GOT3 (cell line): ENCODE data around the gene FAM50A.

Experiments
- DNase-seq: peaks from one replicate; lab custom pipeline; 2025; ENCODE audit warnings: mixed read lengths; lab: John Stamatoyannopoulos, UW

FAM50A gene

DNA sequence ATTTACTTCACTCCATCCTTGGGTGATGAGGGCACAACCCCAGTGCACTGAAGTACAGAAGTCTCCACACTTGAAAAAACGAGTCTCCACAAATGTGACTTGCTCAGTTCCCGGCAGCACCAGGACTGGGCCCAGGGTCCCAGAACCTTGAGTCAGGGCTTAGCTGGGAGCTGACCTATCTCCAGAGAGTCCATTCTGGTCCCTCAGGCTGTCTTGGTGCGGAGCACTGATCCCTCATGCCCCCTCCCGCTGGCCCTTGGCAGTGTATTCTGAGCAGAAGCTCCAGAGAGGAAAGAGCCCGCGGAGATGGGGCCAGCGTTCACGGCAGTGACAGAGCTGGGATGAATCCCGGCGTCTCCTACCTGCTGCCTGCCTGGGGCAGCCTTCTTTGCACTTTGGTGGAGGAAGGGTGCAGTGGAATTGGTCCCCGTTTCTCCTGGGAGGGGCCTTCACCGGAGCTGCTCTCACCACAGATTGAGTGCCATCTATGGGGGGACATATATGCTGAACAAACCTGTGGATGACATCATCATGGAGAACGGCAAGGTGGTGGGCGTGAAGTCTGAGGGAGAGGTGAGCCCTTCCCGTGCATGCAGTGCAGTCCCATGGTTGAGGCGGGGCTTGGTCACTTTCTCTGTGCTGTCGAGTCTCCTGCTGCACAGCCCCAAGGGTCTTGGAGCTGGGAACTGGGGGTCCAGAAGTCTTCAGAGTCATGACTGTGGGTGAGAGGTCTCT, 3.2 kb upstream of the FAM50A start:
- DNase-seq, result no peak

DNA sequence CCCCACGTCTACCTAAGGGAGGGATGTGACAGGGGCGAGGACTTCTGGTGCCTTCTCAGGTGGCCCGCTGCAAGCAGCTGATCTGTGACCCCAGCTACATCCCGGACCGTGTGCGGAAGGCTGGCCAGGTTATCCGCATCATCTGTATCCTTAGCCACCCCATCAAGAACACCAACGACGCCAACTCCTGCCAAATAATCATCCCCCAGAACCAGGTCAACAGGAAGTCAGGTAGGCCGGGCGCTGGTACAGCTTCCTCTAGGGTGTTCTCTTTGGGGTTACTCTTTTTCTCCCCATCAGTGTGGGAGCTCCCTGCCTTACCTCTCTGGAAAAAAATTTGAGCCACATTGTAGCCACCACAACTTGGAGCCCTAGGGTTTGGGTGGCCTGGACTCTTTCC, 2.4 kb upstream of the FAM50A start:
- DNase-seq, result no peak

DNA sequence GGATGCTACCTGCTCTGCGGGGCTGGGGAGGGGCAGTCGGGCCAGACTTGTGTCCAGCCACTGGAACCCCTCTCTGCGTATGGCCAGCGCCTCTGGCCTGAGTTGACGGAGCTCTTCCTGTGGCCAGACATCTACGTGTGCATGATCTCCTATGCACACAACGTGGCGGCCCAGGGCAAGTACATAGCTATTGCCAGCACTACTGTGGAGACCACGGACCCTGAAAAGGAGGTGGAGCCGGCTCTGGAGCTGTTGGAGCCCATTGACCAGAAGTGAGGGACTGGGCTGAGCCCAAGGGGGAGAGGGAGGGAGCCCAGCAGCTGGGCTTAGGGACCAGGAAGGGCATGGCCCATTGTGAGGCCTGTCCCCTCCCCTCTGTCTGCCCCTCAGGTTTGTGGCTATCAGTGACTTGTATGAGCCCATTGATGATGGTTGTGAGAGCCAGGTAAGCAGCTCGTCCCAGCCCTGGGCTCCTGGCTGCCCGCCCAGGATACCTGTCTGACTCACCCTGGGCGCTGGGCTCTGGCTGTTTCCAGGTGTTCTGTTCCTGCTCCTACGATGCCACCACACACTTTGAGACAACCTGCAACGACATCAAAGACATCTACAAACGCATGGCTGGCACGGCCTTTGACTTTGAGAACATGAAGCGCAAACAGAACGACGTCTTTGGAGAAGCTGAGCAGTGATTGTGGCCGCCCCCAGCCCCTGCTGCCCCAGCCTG, 1.8 kb upstream of the FAM50A start:
- no peak for DNase-seq

DNA sequence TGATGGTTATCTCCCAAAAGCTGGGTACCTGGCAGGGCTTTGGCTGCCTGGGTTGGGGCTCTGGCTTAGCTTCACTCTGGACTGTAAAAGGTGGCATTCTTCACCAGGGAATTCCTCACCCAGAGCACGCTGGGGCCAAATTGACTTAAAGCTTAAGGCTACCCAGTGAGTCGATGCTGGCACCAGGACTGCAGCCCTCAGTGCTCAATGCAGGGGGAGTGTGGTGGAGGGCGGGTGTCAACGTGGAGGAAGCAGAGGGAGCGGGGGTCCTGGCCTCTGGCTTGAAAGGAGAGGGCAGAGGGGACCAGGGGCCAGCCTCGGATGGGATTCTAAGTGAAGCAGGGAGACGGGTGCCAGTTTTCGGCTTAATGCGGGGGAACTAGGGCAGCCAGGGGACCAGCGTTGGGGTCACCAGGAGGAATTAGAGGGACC, 446 bp upstream of the FAM50A start:
- no peak for DNase-seq

DNA sequence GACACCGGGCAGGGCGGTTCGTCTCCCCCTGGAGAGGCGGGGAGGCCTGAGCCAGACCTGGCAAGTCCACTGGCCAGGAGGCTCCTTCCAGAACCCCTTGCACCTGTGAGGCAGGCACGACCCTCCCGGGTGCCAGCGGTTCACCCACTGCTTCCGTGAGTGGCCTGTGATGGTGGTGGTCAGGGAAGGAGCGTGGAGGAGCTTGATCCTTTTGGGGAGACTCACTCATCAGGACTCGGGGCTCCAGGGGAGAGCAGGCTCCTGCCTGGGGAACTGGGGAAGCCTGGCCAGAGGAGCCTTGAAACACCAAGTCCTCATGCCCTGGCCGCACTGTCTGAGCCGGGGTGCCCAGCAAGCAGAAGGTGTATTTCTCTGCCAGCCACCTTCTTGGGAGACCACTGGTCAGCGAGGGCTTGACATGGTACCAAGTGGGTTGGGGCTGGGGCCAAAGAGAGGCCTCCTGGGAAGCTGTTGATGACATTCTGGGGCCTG, 860 bp downstream of the FAM50A start:
- DNase-seq, result no peak

- no peak for DNase-seq
These were observed 1.8 kb downstream of the FAM50A start for GRCh38 chrX:154445776-154446175.

DNA sequence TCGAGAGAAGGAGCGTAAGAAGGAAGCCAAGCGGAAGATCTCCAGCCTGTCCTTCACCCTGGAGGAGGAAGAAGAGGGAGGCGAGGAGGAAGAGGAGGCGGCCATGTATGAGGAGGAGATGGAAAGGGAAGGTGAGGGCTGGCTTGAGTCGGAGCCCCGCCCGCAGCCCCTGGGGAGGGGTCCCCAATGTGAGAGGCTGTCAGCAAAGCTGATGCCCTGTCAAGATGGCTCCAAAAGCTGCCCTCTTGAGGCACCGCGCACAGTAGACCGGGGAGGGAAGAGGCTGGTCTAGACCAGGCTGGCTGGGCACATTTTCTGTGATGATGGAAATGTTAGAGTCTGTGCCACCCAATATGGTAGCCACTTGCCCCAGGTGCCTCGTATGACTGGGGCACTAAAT, 2.5 kb downstream of the FAM50A start:
- DNase-seq, result no peak

- no peak for DNase-seq
These were observed 4.5 kb downstream of the FAM50A start for GRCh38 chrX:154448484-154448883.

DNA sequence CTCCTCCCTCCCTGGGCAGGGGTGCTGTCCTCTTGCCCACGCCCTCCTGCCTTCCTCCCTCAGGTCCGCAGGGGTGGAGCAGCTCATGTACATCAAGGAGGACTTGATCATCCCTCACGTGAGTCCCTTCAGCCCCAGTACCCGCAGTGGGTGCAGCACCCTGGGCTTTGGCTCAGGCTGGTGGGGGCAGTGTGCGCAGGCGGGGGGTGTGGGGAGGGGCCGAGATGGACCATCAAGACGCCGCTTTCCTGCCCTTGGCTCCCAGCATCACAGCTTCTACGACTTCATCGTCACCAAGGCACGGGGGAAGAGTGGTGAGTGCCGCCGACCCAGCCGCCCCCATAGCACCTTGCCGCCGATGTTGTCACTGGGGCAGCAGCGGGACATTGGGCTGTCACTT, 5.7 kb downstream of the FAM50A start:
- no peak for DNase-seq

DNA sequence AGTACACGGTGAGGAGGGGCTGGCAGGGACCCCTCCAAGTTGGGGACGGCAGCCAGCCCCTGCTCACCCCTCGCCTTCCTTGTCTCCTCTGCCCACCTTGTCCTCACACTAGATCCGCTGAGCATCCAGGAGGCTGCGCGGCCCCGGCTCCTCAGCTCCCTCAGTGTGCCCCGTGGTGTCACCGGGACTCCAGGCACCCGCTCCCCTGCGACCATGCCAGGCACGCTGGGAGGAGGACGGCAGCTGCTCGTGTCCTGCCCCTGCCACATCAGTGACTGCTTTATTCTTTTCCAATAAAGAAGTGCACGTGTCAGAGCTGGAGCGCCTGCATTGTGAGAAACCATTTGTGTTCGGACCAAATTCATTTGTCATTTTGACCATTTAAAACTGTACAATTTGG, 6.4 kb downstream of the FAM50A start:
- DNase-seq, result no peak

- DNase-seq, result no peak
These were observed 8.9 kb downstream of the FAM50A start for GRCh38 chrX:154452823-154453222.

DNA sequence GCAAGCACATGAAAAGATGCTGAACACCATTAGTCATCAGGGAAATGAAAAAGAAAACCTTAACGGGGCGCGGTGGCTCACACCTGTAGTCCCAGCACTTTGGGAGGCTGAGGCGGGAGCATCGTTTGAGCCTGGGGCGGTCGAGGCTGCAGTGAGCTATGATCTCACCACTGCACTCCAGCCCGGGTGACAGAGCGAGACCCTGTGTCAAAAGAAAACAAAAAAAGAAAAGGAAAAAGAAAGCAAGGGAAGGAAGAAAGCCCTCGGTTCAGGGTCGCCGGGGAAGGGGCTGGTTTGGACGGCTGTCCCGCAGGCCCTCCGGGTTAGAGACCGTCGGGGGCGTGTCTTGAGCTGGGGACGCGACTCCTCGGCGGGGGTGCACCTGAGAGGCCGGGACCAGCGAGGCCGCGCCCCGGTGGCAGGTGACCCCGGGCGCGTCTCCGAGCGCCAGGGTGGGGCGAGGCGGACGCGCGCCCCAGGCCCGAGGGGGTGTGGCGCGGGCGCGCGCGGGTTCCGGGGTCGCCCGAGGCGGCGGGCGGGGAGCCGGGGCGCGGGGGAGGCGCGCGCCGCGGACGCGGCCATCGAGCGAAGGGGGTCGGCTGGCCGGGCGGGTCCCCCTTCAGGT, 13.7 kb downstream of the FAM50A start:
- DNase-seq, result no peak

GRCh38 chrX:154458116-154458953, 14.4 kb downstream of the FAM50A start, which contains the start of gene PLXNA3:
Gene PLXNA3, plus strand, starts transcription at chrX:154458281. Its CDS starts 1,903 bp downstream, at chrX:154460184.
- DNase-seq, result no peak

- no peak for DNase-seq
These were observed 15.2 kb downstream of the FAM50A start for GRCh38 chrX:154458954-154459778.

DNA sequence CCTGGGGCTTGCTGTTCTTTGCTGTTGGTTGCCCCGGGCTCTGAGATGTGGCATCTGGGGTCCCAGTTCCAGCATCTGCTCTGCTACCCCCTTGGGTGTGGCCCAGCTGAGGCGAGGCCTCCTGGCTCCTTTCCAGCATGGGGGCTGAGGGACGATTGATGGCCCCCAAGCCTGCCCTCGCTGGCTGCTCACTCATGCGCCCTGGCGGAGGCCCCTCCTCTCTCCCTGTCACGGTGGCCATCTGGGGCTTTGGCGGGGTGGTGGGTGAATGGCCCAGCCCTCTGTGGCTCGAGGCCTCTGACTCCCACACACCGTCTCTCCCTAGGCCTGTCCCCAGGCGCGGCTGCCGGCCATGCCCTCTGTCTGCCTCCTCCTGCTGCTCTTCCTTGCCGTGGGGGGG, 15.9 kb downstream of the FAM50A start:
- no peak for DNase-seq

GRCh38 chrX:154460326-154460725, 16.4 kb downstream of the FAM50A start:
- DNase-seq, result no peak

GRCh38 chrX:154462396-154462795, 18.5 kb downstream of the FAM50A start:
- no peak for DNase-seq

DNA sequence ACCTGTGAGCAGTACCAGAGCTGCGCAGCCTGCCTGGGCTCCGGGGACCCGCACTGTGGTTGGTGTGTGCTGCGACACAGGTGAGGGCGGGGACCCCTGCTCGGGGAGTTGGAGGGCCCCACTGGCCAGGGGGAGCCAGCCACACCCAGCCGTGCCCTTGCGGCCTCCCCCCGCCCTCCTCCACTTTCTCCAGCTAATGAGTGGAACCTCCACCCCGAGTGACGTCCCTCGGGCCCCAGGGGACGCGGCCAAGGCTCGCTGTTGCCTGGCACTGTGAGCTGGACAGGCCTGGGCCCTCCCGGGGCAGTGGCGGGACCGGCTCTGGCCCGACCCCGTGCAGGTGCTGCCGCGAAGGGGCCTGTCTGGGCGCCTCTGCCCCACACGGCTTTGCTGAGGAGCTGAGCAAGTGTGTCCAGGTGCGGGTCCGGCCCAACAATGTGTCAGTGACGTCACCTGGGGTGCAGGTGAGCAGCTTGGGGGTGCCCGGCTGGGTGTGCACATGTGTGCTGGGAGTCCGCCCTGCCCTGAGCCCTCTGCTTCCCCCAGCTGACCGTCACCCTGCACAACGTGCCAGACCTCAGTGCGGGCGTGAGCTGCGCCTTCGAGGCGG, 19.8 kb downstream of the FAM50A start:
- no peak for DNase-seq

DNA sequence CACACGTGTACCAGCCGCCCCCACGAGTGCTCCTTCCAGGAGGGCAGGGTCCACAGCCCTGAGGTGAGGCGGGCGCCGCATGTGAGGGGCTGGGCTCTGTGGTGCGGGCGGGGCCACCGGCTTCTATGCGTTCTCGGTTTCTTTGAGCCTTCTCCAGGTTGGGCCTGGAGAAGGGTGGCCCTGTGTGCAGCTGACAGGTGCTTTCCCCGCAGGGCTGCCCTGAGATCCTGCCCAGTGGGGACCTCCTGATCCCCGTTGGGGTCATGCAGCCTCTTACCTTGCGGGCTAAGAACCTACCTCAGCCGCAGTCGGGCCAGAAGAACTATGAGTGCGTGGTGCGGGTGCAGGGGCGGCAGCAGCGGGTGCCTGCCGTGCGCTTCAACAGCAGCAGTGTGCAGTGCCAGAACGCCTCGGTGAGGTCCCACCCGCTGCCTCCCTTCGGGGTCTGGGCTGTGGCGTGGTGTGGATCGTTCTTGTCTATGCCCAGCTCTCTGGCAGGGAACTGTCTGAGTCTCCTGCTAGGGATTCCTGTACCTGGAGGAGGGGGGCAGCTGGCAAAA, 20.9 kb downstream of the FAM50A start:
- no peak for DNase-seq

DNA sequence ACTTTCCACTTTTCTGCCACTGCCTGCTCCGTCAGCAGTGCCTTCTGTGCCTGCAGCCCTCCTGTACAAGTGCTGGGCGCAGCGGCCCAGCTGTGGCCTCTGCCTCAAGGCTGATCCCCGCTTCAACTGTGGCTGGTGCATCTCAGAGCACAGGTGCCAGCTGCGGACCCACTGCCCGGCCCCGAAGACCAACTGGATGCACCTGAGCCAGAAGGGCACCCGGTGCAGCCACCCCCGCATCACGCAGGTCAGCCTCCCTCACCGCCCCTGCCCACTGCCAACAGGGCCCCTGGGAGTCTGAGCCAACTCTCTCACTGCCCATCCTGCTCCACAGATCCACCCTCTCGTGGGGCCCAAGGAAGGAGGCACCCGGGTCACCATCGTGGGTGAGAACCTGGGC, 21.7 kb downstream of the FAM50A start:
- DNase-seq, result no peak
